Measurements from ENCODE around the gene CD82.

DNA sequence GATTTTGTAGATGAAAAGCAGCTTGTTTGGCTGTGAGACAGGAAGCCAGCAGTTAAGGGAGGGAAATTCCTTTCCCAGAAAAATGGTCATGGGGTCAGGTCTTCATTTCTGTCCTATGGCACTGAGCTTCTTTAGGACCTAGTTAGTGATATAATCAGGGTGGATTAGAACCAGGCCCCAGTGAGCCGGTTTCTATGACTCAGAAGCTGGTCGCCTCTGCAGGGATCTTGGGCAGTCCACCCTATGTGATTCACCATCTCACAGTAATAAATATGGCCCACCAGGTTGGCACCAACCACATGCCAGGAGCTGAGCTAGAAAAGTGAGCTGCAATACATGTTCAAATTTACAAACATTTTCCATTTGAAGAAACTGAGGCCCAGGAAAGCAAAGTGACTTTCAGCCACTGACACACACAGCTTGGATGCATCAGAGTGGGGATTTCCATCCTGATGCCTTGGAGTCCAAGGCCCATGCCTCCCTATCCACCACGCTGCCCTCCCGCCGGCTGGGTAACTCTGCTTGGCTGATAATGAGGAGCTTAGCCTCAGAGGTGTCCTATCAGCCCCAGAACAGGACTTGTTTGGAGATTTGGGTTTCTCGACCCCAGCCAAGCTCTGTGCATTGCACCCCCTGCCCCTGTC lies 42.0 kb downstream of the CD82 start:
- TF ChIP-seq, protein P1, sequence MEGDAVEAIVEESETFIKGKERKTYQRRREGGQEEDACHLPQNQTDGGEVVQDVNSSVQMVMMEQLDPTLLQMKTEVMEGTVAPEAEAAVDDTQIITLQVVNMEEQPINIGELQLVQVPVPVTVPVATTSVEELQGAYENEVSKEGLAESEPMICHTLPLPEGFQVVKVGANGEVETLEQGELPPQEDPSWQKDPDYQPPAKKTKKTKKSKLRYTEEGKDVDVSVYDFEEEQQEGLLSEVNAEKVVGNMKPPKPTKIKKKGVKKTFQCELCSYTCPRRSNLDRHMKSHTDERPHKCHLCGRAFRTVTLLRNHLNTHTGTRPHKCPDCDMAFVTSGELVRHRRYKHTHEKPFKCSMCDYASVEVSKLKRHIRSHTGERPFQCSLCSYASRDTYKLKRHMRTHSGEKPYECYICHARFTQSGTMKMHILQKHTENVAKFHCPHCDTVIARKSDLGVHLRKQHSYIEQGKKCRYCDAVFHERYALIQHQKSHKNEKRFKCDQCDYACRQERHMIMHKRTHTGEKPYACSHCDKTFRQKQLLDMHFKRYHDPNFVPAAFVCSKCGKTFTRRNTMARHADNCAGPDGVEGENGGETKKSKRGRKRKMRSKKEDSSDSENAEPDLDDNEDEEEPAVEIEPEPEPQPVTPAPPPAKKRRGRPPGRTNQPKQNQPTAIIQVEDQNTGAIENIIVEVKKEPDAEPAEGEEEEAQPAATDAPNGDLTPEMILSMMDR (IDR thresholded peaks at IDR 0.05): no peak
- no peak for TF ChIP-seq POLR2AphosphoS5 (IDR thresholded peaks at IDR 0.05; ENCODE audit: low read depth, low read length)
- TF ChIP-seq, protein P2, sequence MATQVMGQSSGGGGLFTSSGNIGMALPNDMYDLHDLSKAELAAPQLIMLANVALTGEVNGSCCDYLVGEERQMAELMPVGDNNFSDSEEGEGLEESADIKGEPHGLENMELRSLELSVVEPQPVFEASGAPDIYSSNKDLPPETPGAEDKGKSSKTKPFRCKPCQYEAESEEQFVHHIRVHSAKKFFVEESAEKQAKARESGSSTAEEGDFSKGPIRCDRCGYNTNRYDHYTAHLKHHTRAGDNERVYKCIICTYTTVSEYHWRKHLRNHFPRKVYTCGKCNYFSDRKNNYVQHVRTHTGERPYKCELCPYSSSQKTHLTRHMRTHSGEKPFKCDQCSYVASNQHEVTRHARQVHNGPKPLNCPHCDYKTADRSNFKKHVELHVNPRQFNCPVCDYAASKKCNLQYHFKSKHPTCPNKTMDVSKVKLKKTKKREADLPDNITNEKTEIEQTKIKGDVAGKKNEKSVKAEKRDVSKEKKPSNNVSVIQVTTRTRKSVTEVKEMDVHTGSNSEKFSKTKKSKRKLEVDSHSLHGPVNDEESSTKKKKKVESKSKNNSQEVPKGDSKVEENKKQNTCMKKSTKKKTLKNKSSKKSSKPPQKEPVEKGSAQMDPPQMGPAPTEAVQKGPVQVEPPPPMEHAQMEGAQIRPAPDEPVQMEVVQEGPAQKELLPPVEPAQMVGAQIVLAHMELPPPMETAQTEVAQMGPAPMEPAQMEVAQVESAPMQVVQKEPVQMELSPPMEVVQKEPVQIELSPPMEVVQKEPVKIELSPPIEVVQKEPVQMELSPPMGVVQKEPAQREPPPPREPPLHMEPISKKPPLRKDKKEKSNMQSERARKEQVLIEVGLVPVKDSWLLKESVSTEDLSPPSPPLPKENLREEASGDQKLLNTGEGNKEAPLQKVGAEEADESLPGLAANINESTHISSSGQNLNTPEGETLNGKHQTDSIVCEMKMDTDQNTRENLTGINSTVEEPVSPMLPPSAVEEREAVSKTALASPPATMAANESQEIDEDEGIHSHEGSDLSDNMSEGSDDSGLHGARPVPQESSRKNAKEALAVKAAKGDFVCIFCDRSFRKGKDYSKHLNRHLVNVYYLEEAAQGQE (IDR thresholded peaks at IDR 0.05; ENCODE audit: insufficient read depth in 1 of 2, low read depth in 2 of 2, low read length in 1 of 2): no peak
